A673 (cell line): ENCODE measurements around the gene NKX2-3. TPM values are rescaled to one million over a fixed set of nuclear protein-coding genes. Genes with fewer than 3 reads are reported as not detected.

Experiments
- BruUV-seq: library from RNA; stranded (reverse); fragments of 400-500 nt; replicated peaks from 2 replicates; lab custom pipeline; 2021; lab: Mats Ljungman, UMichigan
- CTCF ChIA-PET: fragments of 300-600 bp; sonication (Branson Sonifier 250); formaldehyde crosslinking; loops from one replicate; lab custom pipeline; 2022; ENCODE audit warnings: antibody characterized with exemption; lab: Charles Lee
- POLR2A ChIA-PET: fragments of 300-600 bp; sonication (Branson Sonifier 250); formaldehyde crosslinking; loops from one replicate; lab custom pipeline; 2022; ENCODE audit warnings: antibody characterized with exemption; ENCODE audit not compliant: low non-redundant PET; lab: Charles Lee
- DNase-seq: peaks from one replicate; pipeline ENCODE4 v3.0.0-alpha.2; 2015; ENCODE audit warnings: low spot score
- H3K27ac ChIP-seq: fragments of 200-600 bp; sonication (generic); 2 replicates; pipeline ENCODE4 v1.5.1; 2016; ENCODE audit warnings: mixed run types, low read depth, mild to moderate bottlenecking, mixed read lengths, antibody characterized with exemption, low read length; ENCODE audit not compliant: poor library complexity, severe bottlenecking
- H3K27me3 ChIP-seq: fragments of 200-600 bp; sonication (generic); replicated peaks from 2 replicates; pipeline ENCODE4 v1.6.1; 2017; ENCODE audit warnings: mixed run types, low read depth, mild to moderate bottlenecking, mixed read lengths, antibody characterized with exemption, low read length; ENCODE audit not compliant: insufficient read depth, poor library complexity
- H3K36me3 ChIP-seq: fragments of 200-600 bp; sonication (generic); 2 replicates; pipeline ENCODE4 v1.6.1; 2016; ENCODE audit warnings: mixed run types, mild to moderate bottlenecking, mixed read lengths, antibody characterized with exemption, low read length; ENCODE audit not compliant: insufficient read depth, poor library complexity, severe bottlenecking
- H3K4me1 ChIP-seq: fragments of 200-600 bp; sonication (generic); 2 replicates; pipeline ENCODE4 v1.6.1; 2017; ENCODE audit warnings: mixed run types, mild to moderate bottlenecking, mixed read lengths, antibody characterized with exemption, low read length; ENCODE audit not compliant: insufficient read depth, poor library complexity, severe bottlenecking
- H3K4me3 ChIP-seq: fragments of 200-600 bp; sonication (generic); 2 replicates; pipeline ENCODE4 v1.5.1; 2016; ENCODE audit warnings: low read depth, mixed run types, mild to moderate bottlenecking, mixed read lengths, low read length; ENCODE audit not compliant: poor library complexity, severe bottlenecking
- H3K9me3 ChIP-seq: fragments of 200-600 bp; sonication (generic); 2 replicates; pipeline ENCODE4 v1.6.1; 2016; ENCODE audit warnings: mixed run types, low read depth, mild to moderate bottlenecking, mixed read lengths, antibody characterized with exemption, low read length; ENCODE audit not compliant: poor library complexity, severe bottlenecking
- EZH2 ChIP-seq: fragments of 200-600 bp; sonication (generic); IDR thresholded peaks from 2 replicates; pipeline ENCODE4 v1.6.1; 2017; ENCODE audit warnings: borderline replicate concordance, low read depth, mild to moderate bottlenecking, mixed read lengths, antibody characterized with exemption, low read length; ENCODE audit not compliant: poor library complexity, severe bottlenecking
- intact Hi-C: fragments of 100-400 bp; cut with micrococcal nuclease; formaldehyde crosslinking; loops from one replicate; pipeline ENCODE4 v1.10.0; 2022; ENCODE audit not compliant: unreplicated experiment
- total RNA-seq: library from RNA; stranded (reverse); gene quantifications from 2 replicates; pipeline ENCODE4 v1.2.3, GENCODE V29; 2021
- TF ChIP-seq, protein P1 (sequence below): fragments of 300-800, 200-600 bp; sonication (generic); conservative IDR thresholded peaks from 2 replicates; pipeline ENCODE4 v1.5.1; 2017; ENCODE audit warnings: low read depth, mild to moderate bottlenecking, antibody characterized with exemption, low read length, moderate library complexity, mixed read lengths

The NKX2-3 gene
- total RNA-seq, 1 experiment from 2014 or later = not detected

GRCh38 chr10:99579971-99580370 lies 47.2 kb downstream of the NKX2-3 start:
- Histone ChIP-seq H3K27me3 (no peaks in the 10 kb centered on the region), H3K9me3 (no peaks in the 10 kb centered on the region), H3K36me3 (no peaks in the 10 kb centered on the region), H3K4me1 (no peaks in the 10 kb centered on the region), H3K27ac (no peak overlapping the region), H3K4me3 (no peak overlapping the region)
- ChIA-PET POLR2A (no interaction called here), CTCF (no interaction called here)
- BruUV-seq = no TSS peak
- no peak for DNase-seq
- no peak for TF ChIP-seq EZH2
- TF ChIP-seq, protein P1, sequence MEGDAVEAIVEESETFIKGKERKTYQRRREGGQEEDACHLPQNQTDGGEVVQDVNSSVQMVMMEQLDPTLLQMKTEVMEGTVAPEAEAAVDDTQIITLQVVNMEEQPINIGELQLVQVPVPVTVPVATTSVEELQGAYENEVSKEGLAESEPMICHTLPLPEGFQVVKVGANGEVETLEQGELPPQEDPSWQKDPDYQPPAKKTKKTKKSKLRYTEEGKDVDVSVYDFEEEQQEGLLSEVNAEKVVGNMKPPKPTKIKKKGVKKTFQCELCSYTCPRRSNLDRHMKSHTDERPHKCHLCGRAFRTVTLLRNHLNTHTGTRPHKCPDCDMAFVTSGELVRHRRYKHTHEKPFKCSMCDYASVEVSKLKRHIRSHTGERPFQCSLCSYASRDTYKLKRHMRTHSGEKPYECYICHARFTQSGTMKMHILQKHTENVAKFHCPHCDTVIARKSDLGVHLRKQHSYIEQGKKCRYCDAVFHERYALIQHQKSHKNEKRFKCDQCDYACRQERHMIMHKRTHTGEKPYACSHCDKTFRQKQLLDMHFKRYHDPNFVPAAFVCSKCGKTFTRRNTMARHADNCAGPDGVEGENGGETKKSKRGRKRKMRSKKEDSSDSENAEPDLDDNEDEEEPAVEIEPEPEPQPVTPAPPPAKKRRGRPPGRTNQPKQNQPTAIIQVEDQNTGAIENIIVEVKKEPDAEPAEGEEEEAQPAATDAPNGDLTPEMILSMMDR = no peak
- intact Hi-C loops = no loop called here

DNA sequence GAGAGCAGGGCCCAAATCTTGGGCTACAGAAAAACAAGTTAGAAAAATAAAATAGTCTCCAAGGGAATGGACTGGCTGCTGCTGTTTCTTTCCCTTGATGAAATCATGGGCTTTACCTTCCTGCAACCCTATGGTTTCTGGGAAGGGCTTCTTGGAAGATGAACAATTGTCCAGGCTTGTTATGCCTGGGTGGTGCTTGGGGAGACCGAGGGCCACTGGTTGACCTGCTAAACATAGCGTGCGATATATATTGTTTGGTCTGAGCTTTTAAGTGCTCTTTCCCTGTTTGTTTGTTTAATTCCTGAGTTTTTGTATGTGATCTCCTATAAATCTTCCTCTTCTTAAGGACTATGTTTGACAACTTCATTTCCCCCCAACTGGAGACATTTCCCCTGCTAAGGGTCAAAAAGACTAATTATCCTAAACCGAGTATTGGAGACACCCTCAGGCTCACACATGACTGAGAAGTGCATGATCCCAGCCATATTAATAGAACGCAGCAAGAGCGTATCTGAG lies 49.6 kb downstream of the NKX2-3 start:
- H3K27me3 ChIP-seq = no peaks in the 10 kb centered on the region
- ChIA-PET POLR2A (interaction anchor here (0.7 kb wide), 1 partner anchor 57 kb away, joined by 3 read pairs; no protein-coding TSS in a partner anchor), CTCF (no interaction called here)
- H3K36me3 ChIP-seq = no peaks in the 10 kb centered on the region
- DNase-seq = no peak
- TF ChIP-seq EZH2 = no peak
- intact Hi-C loops = no loop called here
- no peak overlapping the region for H3K4me3 ChIP-seq
- H3K27ac ChIP-seq = no peak overlapping the region
- no peaks in the 10 kb centered on the region for H3K9me3 ChIP-seq
- BruUV-seq = no TSS peak
- H3K4me1 ChIP-seq = no peaks in the 10 kb centered on the region

DNA sequence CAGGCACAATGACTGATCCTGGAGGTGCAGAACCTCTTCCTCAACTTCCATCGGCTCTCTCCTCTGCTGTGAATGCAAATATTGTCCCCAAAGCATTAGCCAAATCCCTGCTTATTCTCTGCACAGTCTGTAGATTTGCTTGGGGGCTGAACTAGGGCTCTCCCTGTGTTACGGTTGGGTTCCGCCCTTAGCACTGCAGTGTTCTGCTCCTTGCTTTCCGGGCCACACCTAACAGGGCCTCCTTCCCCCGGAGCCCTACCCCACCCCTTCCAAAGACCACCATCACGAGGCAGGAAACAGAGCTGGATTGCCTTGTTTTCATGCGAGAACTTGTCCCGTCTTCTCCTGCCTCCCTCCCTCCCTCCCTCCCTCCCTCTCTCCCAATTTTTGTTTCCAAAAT lies 50.9 kb downstream of the NKX2-3 start:
- H3K36me3 ChIP-seq = no peaks in the 10 kb centered on the region
- ChIA-PET CTCF (no interaction called here), POLR2A (no interaction called here)
- BruUV-seq = no TSS peak
- DNase-seq = no peak
- no peaks in the 10 kb centered on the region for H3K4me1 ChIP-seq
- TF ChIP-seq, protein P1 = no peak
- no peak for TF ChIP-seq EZH2
- no peak overlapping the region for H3K27ac ChIP-seq
- H3K27me3 ChIP-seq = no peaks in the 10 kb centered on the region
- intact Hi-C loops = no loop called here
- no peaks in the 10 kb centered on the region for H3K9me3 ChIP-seq
- no peak overlapping the region for H3K4me3 ChIP-seq

Other genes with a start within 250 kb of the NKX2-3 start
- 0.66 and 0.73 TPM in 2 replicates for gene CNNM1, start 203.6 kb upstream of the NKX2-3 start, total RNA-seq
- gene GOT1, start 102.3 kb upstream of the NKX2-3 start, total RNA-seq = 65.7 and 78.3 TPM in 2 replicates
- 31.0 and 31.1 TPM in 2 replicates for gene SLC25A28, start 87.5 kb downstream of the NKX2-3 start, total RNA-seq
- gene ENTPD7, start 126.6 kb downstream of the NKX2-3 start, total RNA-seq = 10.1 and 11.1 TPM in 2 replicates
- 46.1 and 48.3 TPM in 2 replicates for gene COX15, start 199.2 kb downstream of the NKX2-3 start, total RNA-seq
- 19.2 and 21.3 TPM in 2 replicates for gene CUTC, start 199.3 kb downstream of the NKX2-3 start, total RNA-seq
- 1.1 and 1.3 TPM in 2 replicates for gene ABCC2, start 249.7 kb downstream of the NKX2-3 start, total RNA-seq